H1 (cell line): ENCODE results near the gene MGST3. TPM values are rescaled to one million over a fixed set of nuclear protein-coding genes. Genes with fewer than 3 reads are reported as not detected.

Experiments
- CTCF ChIA-PET: fragments of 300-600 bp; sonication (Branson Sonifier 250); formaldehyde crosslinking; loops from one replicate; lab custom pipeline; 2021; ENCODE audit not compliant: partially characterized antibody; lab: Charles Lee
- POLR2A ChIA-PET: fragments of 300-600 bp; sonication (Branson Sonifier 250); formaldehyde crosslinking; loops from one replicate; lab custom pipeline; 2021; ENCODE audit warnings: inconsistent platforms; ENCODE audit not compliant: partially characterized antibody; lab: Charles Lee
- DNase-seq, 2 experiments: peaks; one replicate each; pipeline versions ENCODE4 v3.0.0 to v3.0.0-alpha.2; 2010 to 2022; ENCODE audit warnings: low spot score in 2 of 2, low read depth in 1 of 2, mixed read lengths in 1 of 2
- FAIRE-seq: peaks from 2 replicates; lab custom pipeline; 2011; peaks lifted over from hg19 to GRCh38; lab: Jason Lieb, UNC
- H2AFZ ChIP-seq: 2 replicates; pipeline ENCODE4 v1.8.1; 2012; ENCODE audit warnings: low read length, inconsistent platforms
- H2AK5ac ChIP-seq: 2 replicates; pipeline ENCODE4 v1.6.1; 2013; ENCODE audit warnings: low read depth, low read length
- H2BK120ac ChIP-seq: replicated peaks from 2 replicates; pipeline ENCODE3; 2013; ENCODE audit warnings: low read depth, low read length, inconsistent platforms
- H2BK12ac ChIP-seq: 2 replicates; pipeline ENCODE4 v1.6.1; 2013; ENCODE audit warnings: low read depth, low read length
- H2BK15ac ChIP-seq: 2 replicates; pipeline ENCODE4 v1.6.1; 2013; ENCODE audit warnings: low read length
- H2BK20ac ChIP-seq: 2 replicates; pipeline ENCODE4 v1.6.1; 2013; ENCODE audit warnings: low read length
- H2BK5ac ChIP-seq: 2 replicates; pipeline ENCODE4 v1.6.1; 2013; ENCODE audit warnings: low read depth, low read length
- H3K14ac ChIP-seq: 2 replicates; pipeline ENCODE4 v1.6.1; 2013; ENCODE audit warnings: inconsistent platforms; ENCODE audit not compliant: insufficient read length
- H3K18ac ChIP-seq: 2 replicates; pipeline ENCODE4 v1.6.1; 2013; ENCODE audit warnings: low read length; ENCODE audit errors: extremely low read depth
- H3K23ac ChIP-seq: 2 replicates; pipeline ENCODE4 v1.6.1; 2013; ENCODE audit warnings: inconsistent platforms; ENCODE audit not compliant: insufficient read length
- H3K23me2 ChIP-seq: 2 replicates; pipeline ENCODE4 v1.6.1; 2013; ENCODE audit warnings: low read depth, low read length
- H3K27ac ChIP-seq: 2 replicates; pipeline ENCODE4 v1.6.1; 2011; ENCODE audit warnings: low read depth, low read length, inconsistent platforms
- H3K27me3 ChIP-seq, 4 experiments: replicated peaks in 1 of 4; 1 replicate in 1 of 4; 2 replicates in 3 of 4; pipeline versions ENCODE4 v1.6.1 to v1.8.1; 2011 to 2013; ENCODE audit warnings: low read length in 3 of 4, mild to moderate bottlenecking in 3 of 4, inconsistent platforms in 2 of 4, mixed read lengths in 2 of 4, moderate library complexity in 1 of 4; ENCODE audit not compliant: control insufficient read depth in 3 of 4, insufficient read depth in 3 of 4; ENCODE audit errors: extremely low read depth in 1 of 4
- H3K36me3 ChIP-seq, 4 experiments: 2 replicates each; pipeline versions ENCODE4 v1.6.1 to v1.8.1; 2011 to 2013; ENCODE audit warnings: mild to moderate bottlenecking in 4 of 4, low read length in 3 of 4, moderate library complexity in 2 of 4, control low read depth in 1 of 4, inconsistent platforms in 1 of 4; ENCODE audit not compliant: insufficient read depth in 4 of 4, control insufficient read depth in 2 of 4
- H3K4ac ChIP-seq: replicated peaks from 2 replicates; pipeline ENCODE3; 2013; ENCODE audit warnings: low read length, low read depth, mixed read lengths, inconsistent platforms; ENCODE audit not compliant: insufficient read length
- H3K4me1 ChIP-seq, 4 experiments: replicated peaks in 1 of 4; 1 replicate in 1 of 4; 2 replicates in 3 of 4; pipeline versions ENCODE4 v1.6.1 to v1.8.1; 2011 to 2013; ENCODE audit warnings: low read length in 3 of 4, inconsistent platforms in 2 of 4, mixed read lengths in 1 of 4; ENCODE audit not compliant: insufficient read depth in 4 of 4, control insufficient read depth in 3 of 4
- H3K4me2 ChIP-seq, 2 experiments: 2 replicates each; pipeline versions ENCODE4 v1.6.1 to v1.8.1; 2011 to 2013; ENCODE audit warnings: low read depth in 2 of 2, low read length in 2 of 2, control low read depth in 1 of 2, inconsistent platforms in 1 of 2, mild to moderate bottlenecking in 1 of 2; ENCODE audit not compliant: insufficient read depth in 1 of 2
- H3K4me3 ChIP-seq, 4 experiments: fragments of 200-600, 300-600 bp in 1 of 4; sonication (generic), shearing (Covaris generic), sonication (Bioruptor Twin) in 1 of 4; 2 replicates each; pipeline versions ENCODE4 v1.5.1 to v1.8.1; 2011 to 2016; ENCODE audit warnings: low read length in 4 of 4, low read depth in 3 of 4, control low read depth in 2 of 4, inconsistent platforms in 2 of 4, mild to moderate bottlenecking in 2 of 4, mixed read lengths in 1 of 4, moderate library complexity in 1 of 4; ENCODE audit not compliant: insufficient read depth in 2 of 4; ENCODE audit errors: extremely low read depth in 1 of 4
- H3K56ac ChIP-seq: replicated peaks from 2 replicates; pipeline ENCODE3; 2013; ENCODE audit warnings: low read depth, mild to moderate bottlenecking, mixed read lengths, low read length, inconsistent platforms; ENCODE audit not compliant: insufficient read length
- H3K79me1 ChIP-seq: 2 replicates; pipeline ENCODE4 v1.6.1; 2013; ENCODE audit warnings: low read depth, low read length, control low read depth
- H3K79me2 ChIP-seq, 2 experiments: 2 replicates each; pipeline versions ENCODE4 v1.6.1 to v1.8.1; 2012 to 2013; ENCODE audit warnings: low read length in 2 of 2, mild to moderate bottlenecking in 2 of 2, inconsistent platforms in 1 of 2; ENCODE audit not compliant: insufficient read depth in 2 of 2, control insufficient read depth in 1 of 2
- H3K9ac ChIP-seq, 4 experiments: replicated peaks in 1 of 4; 1 replicate in 1 of 4; 2 replicates in 3 of 4; pipeline versions ENCODE4 v1.6.1 to v1.8.1; 2011 to 2013; ENCODE audit warnings: low read depth in 3 of 4, low read length in 3 of 4, control low read depth in 2 of 4, mild to moderate bottlenecking in 2 of 4, moderate library complexity in 2 of 4, inconsistent platforms in 1 of 4; ENCODE audit errors: extremely low read depth in 1 of 4
- H3K9me3 ChIP-seq, 2 experiments: 2 replicates each; pipeline versions ENCODE4 v1.6.1 to v1.8.1; 2012 to 2013; ENCODE audit warnings: mild to moderate bottlenecking in 2 of 2, moderate library complexity in 2 of 2, control low read depth in 1 of 2, inconsistent platforms in 1 of 2, low read depth in 1 of 2, low read length in 1 of 2, mixed read lengths in 1 of 2; ENCODE audit not compliant: insufficient read depth in 2 of 2
- H4K20me1 ChIP-seq, 2 experiments: replicated peaks in 1 of 2; 2 replicates each; pipeline versions ENCODE3 to v1.8.1; 2011 to 2013; ENCODE audit warnings: inconsistent platforms in 2 of 2, low read length in 2 of 2, mild to moderate bottlenecking in 1 of 2; ENCODE audit not compliant: insufficient read depth in 2 of 2, control insufficient read depth in 1 of 2
- H4K5ac ChIP-seq: 2 replicates; pipeline ENCODE4 v1.6.1; 2013; ENCODE audit warnings: low read length, low read depth, mixed read lengths, inconsistent platforms; ENCODE audit not compliant: insufficient read length
- H4K8ac ChIP-seq: 2 replicates; pipeline ENCODE4 v1.8.0; 2013; ENCODE audit warnings: mild to moderate bottlenecking, moderate library complexity, low read length, inconsistent platforms; ENCODE audit not compliant: insufficient read depth; ENCODE audit errors: extremely low read depth
- H4K91ac ChIP-seq: replicated peaks from 2 replicates; pipeline ENCODE3; 2013; ENCODE audit warnings: low read length, mixed read lengths, inconsistent platforms; ENCODE audit not compliant: insufficient read length
- ATF2 ChIP-seq: IDR thresholded peaks from 2 replicates; pipeline ENCODE4 v1.6.1; 2012; ENCODE audit warnings: low read length, inconsistent platforms
- EP300 ChIP-seq, 2 experiments: IDR thresholded peaks; 1 replicate in 1 of 2; 2 replicates in 1 of 2; pipeline ENCODE4 v1.6.1; 2011 to 2012; ENCODE audit warnings: low read depth in 2 of 2, low read length in 2 of 2, mild to moderate bottlenecking in 2 of 2, borderline replicate concordance in 1 of 2, inconsistent platforms in 1 of 2, moderate library complexity in 1 of 2
- EZH2 ChIP-seq: fragments of 200-600 bp; sonication (generic); IDR thresholded peaks from 2 replicates; pipeline ENCODE4 v1.7.1; 2012; ENCODE audit warnings: low read depth, mild to moderate bottlenecking, moderate library complexity, low read length, inconsistent platforms; ENCODE audit not compliant: severe bottlenecking
- FOSL1 ChIP-seq: IDR thresholded peaks from 2 replicates; pipeline ENCODE4 v1.6.1; 2011; ENCODE audit warnings: mild to moderate bottlenecking, low read depth, low read length, moderate library complexity; ENCODE audit not compliant: insufficient read depth
- JUN ChIP-seq: IDR thresholded peaks from 2 replicates; pipeline ENCODE4 v1.6.1; 2011; ENCODE audit warnings: low read depth, mild to moderate bottlenecking, improper control_type of control experiment, low read length
- KDM4A ChIP-seq: IDR thresholded peaks from one replicate; pipeline ENCODE4 v1.7.1; 2012; ENCODE audit warnings: low read depth, mild to moderate bottlenecking, moderate library complexity, low read length, inconsistent platforms; ENCODE audit not compliant: severe bottlenecking
- NANOG ChIP-seq: IDR thresholded peaks from 2 replicates; pipeline ENCODE4 v1.6.1; 2011; ENCODE audit warnings: low read length, low read depth, mild to moderate bottlenecking, inconsistent platforms; ENCODE audit not compliant: insufficient read depth, poor library complexity, severe bottlenecking
- POLR2A ChIP-seq, 2 experiments: IDR thresholded peaks; 1 replicate in 1 of 2; 2 replicates in 1 of 2; pipeline ENCODE4 v1.6.1; 2011; ENCODE audit warnings: low read depth in 2 of 2, low read length in 2 of 2, mild to moderate bottlenecking in 2 of 2; ENCODE audit errors: control extremely low read depth in 1 of 2
- RAD21 ChIP-seq, 2 experiments: IDR thresholded peaks in 1 of 2; conservative IDR thresholded peaks in 1 of 2; 2 replicates each; pipeline ENCODE4 v1.6.1; 2011; ENCODE audit warnings: low read depth in 2 of 2, low read length in 2 of 2, improper control_type of control experiment in 1 of 2, inconsistent platforms in 1 of 2, mild to moderate bottlenecking in 1 of 2, moderate library complexity in 1 of 2
- USF2 ChIP-seq: IDR thresholded peaks from 2 replicates; pipeline ENCODE4 v1.6.1; 2011; ENCODE audit warnings: low read length, improper control_type of control experiment
- WGBS, 2 experiments: shearing (Covaris generic) in 1 of 2; methylation state at CpG; one replicate each; pipeline versions ENCODE4 v1.1.6 to v1.1.7; 2013 to 2015; ENCODE audit warnings: low lambda C conversion rate in 2 of 2, mixed read lengths in 2 of 2, inconsistent platforms in 1 of 2, low coverage in 1 of 2, missing lambda C conversion rate in 1 of 2; ENCODE audit not compliant: insufficient replicate concordance in 2 of 2, insufficient coverage in 1 of 2, insufficient read length in 1 of 2; ENCODE audit errors: extremely low coverage in 1 of 2, missing lambda C conversion rate in 1 of 2; 5-methylcytosine and 5-hydroxymethylcytosine counted together
- polyA plus RNA-seq, 7 experiments: library from polyadenylated mRNA; depleted of rRNA in 3 of 7; stranded (reverse) in 5 of 7; unstranded in 2 of 7; fragments of >200 nt in 5 of 7; fragments of 200-250 nt in 2 of 7; gene quantifications; 1 replicate in 5 of 7; 2 replicates in 1 of 7; 4 replicates in 1 of 7; pipeline versions ENCODE4 v1.2.1 to v1.2.3, GENCODE V29; 2011 to 2013; ENCODE audit warnings: missing spikeins in 2 of 7, mixed read lengths in 2 of 7
- total RNA-seq: library from RNA; stranded (reverse); fragmentation: NEBNext Ultra II Directional; extraction: Animal tissue kit (Norgen Biotek cat#: 25700); gene quantifications from 2 replicates; pipeline ENCODE4 v1.2.1, GENCODE V29; 2021

The MGST3 gene
- total and polyA plus RNA-seq, 2 of the 8 experiments (the other 6 are each of a cell fraction or from before 2014, with no cell fraction given) = 124 to 257 TPM

GRCh38 chr1:165603810-165604209 lies 27.2 kb upstream of the MGST3 start:
- FAIRE-seq = no peak
- Histone ChIP-seq H4K5ac (no peak overlapping the region), H3K4ac (no peak overlapping the region), H2BK20ac (no peak overlapping the region), H3K79me1 (no peaks in the 10 kb centered on the region), H3K14ac (no peak overlapping the region), H2AFZ (no peak overlapping the region), H3K18ac (no peak overlapping the region), H2BK12ac (no peak overlapping the region), H4K91ac (no peak overlapping the region), H3K56ac (no peak overlapping the region), H3K9ac (no peak overlapping the region), H3K4me2 (no peak overlapping the region), H3K79me2 (no peaks in the 10 kb centered on the region), H3K23me2 (no peaks in the 10 kb centered on the region), H3K27me3 (no peaks in the 10 kb centered on the region), H2BK120ac (no peak overlapping the region), H4K20me1 (no peaks in the 10 kb centered on the region), H2BK5ac (no peak overlapping the region), H2BK15ac (no peak overlapping the region), H3K9me3 (no peaks in the 10 kb centered on the region), H4K8ac (no peak overlapping the region), H3K4me3 (no peak overlapping the region), H3K27ac (no peak overlapping the region), H2AK5ac (no peak overlapping the region), H3K4me1 (0 out of 7 replicates have a peak, but pooled peaks cover 0 to 2% (median 0%) of the 10 kb centered on the region in 4 experiments), H3K36me3 (no peaks in the 10 kb centered on the region), H3K23ac (no peak overlapping the region)
- ChIA-PET POLR2A (no interaction called here), CTCF (interaction anchor here (0.6 to 1.7 kb wide), 3 partner anchors 11 to 310 kb away, joined by 3 to 4 read pairs (median 3); no protein-coding TSS in a partner anchor)
- 74% methylated on average over 2 of the region's 2 CpGs; no CpG with 5 or more reads in 1 of the 2 experiments for WGBS, 2 experiments
- no peak for DNase-seq
- TF ChIP-seq POLR2A (IDR thresholded peaks at IDR 0.05; ENCODE audit: control extremely low read depth in 1 of 2, low read depth in 2 of 2, low read length in 2 of 2) (no peak), KDM4A (no peak), ATF2 (no peak), EP300 (IDR thresholded peaks at IDR 0.05; ENCODE audit: borderline replicate concordance in 1 of 2, low read depth in 2 of 2, low read length in 2 of 2) (no peak), EZH2 (no peak), JUN (no peak), NANOG (no peak), RAD21 (IDR thresholded peaks at IDR 0.05 in 1 of 2, conservative IDR thresholded peaks at IDR 0.05 in 1 of 2; ENCODE audit: low read depth in 2 of 2, low read length in 2 of 2) (no peak), FOSL1 (no peak), USF2 (no peak)
